Endometrium (tissue), 2 donors: ENCODE data around the gene FAAP20.
"Not testable (repeated sequence)": the region's sequence is repeated elsewhere in the genome, so short reads cannot be mapped to it uniquely, and the experiment has no call there.

ENCODE experiments used
- FAIRE-seq: peaks from 2 replicates; lab custom pipeline; 2012; peaks lifted over from hg19 to GRCh38; lab: Jason Lieb, UNC
- donor health status: control.
- donor health status: control.

The FAAP20 gene

DNA sequence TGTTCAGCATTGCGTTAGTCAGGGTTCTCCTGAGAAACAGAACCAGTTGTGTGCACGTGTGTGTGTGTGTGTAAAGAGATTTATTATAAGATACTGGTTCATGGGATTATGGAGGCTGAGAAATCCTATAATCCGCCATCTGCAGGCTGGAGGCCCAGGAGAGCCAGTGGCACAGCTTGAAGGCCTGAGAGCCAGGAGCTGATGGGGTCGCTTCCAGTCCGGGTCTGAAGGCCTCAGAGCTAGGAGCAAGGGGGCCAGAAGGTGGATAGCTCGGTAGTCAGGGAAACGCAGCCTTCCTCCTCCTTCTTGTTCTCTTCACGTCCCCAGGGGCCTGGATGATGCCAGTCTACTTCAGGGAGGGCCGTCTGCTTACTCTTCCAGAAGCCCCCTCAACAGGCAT lies 37.7 kb downstream of the FAAP20 start:
- FAIRE-seq: no peak

GRCh38 chr1:2155788-2156187 lies 38.8 kb downstream of the FAAP20 start:
- no peak for FAIRE-seq

DNA sequence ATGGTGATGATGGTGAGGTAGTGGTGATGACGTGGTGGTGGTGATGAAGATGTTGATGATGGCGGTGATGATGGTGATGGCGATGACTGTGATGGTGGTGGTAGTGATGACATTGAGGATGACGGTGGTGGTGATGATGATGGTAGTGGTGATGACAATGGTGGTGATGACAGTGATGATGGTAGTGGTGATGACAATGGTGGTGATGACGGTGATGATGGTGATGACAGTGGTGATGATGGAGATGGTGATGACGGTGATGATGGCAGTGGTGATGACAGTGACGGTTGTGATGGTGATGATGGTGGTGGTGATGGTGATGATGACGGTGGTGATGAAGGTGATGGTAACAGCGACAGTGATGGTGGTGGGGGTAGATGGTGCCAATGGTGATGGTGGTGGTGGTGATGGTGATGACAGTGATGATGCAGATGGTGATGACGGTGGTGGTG lies 39.4 kb downstream of the FAAP20 start:
- FAIRE-seq: no peak

DNA sequence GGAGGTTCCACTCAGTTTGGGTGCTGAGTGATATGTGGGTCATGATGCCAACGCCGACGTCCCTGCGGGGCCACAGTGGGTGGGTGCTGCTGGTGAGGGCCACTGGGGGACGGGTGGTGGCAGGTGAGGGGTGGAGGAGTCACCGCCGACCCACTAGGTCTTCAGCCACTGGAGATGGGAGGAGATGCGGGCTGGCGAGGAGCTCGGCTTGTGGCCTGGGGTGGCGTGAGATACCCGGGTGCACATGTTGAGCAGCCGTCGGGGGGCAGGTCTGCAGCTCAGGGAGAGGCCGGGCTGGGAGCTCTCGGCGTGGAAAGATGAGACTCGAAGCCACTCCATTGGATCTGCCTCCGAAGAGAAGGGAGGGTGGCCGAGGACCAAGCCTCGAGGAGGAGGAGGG lies 40.5 kb downstream of the FAAP20 start:
- FAIRE-seq: no peak

DNA sequence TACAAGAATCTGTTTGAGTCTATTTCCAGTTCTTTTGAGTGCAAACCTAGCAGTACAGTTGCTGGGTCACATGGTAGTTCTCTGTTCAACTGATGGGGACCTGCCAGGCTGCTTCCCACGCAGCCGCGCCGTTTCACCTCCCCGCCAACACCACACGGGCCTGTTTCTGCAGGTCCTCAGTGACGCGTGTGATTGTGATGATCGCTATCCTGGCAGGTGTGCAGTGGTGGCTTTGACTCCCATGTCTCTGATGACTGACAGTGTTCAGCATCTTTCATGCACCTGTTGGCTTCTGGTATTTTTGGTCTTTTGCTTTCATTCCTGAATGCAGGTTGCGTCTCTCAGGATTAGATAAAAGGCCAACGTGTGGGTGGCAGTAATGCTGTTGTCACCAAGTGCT lies 41.6 kb downstream of the FAAP20 start:
- no peak for FAIRE-seq

DNA sequence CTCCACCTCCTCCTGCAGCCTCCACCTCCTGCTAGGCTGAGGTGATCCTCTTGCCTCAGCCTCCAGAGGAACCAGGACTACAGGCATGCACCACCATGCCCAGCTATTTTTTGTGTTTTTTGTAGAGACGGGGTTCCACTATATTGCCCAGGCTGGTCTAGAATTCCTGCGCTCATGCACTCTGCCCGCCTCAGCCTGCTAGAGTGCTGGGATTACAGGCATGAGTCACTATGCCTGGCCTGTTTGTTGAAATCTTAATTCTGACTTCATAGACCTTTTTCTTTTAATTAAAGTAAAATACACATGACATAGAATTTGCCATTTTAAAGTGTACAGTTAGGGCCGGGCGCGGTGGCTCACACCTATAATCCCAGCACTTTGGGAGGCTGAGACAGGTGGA lies 42.7 kb downstream of the FAAP20 start:
- no peak for FAIRE-seq

GRCh38 chr1:2151252-2151651 lies 43.3 kb downstream of the FAAP20 start:
- FAIRE-seq: no peak

DNA sequence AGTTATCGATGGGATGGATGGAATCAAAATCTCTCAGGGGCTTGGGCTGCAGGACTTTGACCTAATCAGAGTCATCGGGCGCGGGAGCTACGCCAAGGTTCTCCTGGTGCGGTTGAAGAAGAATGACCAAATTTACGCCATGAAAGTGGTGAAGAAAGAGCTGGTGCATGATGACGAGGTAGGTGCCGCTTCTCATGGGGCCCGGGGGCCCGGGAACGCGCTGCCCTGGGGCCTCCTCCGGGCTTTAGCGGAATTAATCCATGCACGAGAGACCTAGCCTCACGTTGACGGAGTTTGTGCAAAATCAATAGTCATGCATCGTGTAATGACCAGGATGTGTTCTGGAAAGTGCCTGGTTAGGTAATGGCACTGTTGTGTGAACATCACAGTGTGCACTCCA lies 43.8 kb downstream of the FAAP20 start:
- no peak for FAIRE-seq

GRCh38 chr1:2148691-2149090 lies 45.9 kb downstream of the FAAP20 start:
- no peak for FAIRE-seq

DNA sequence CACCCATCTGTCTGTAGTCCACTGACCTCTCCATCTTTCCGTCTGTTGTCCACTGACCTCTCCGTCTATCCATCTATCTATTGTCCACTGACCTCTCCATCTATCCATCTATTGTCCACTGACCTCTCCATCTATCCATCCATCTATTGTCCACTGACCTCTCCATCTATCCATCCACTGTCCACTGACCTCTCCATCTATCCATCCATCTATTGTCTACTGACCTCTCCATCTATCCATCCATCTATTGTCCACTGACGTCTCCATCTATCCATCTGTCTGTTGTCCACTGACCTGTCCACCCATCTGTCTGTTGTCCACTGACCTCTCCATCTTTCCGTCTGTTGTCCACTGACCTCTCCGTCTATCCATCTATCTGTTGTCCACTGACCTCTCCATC lies 46.7 kb downstream of the FAAP20 start:
- not testable (repeated sequence) for FAIRE-seq

GRCh38 chr1:2146836-2147517 lies 47.6 kb downstream of the FAAP20 start:
- no peak for FAIRE-seq

DNA sequence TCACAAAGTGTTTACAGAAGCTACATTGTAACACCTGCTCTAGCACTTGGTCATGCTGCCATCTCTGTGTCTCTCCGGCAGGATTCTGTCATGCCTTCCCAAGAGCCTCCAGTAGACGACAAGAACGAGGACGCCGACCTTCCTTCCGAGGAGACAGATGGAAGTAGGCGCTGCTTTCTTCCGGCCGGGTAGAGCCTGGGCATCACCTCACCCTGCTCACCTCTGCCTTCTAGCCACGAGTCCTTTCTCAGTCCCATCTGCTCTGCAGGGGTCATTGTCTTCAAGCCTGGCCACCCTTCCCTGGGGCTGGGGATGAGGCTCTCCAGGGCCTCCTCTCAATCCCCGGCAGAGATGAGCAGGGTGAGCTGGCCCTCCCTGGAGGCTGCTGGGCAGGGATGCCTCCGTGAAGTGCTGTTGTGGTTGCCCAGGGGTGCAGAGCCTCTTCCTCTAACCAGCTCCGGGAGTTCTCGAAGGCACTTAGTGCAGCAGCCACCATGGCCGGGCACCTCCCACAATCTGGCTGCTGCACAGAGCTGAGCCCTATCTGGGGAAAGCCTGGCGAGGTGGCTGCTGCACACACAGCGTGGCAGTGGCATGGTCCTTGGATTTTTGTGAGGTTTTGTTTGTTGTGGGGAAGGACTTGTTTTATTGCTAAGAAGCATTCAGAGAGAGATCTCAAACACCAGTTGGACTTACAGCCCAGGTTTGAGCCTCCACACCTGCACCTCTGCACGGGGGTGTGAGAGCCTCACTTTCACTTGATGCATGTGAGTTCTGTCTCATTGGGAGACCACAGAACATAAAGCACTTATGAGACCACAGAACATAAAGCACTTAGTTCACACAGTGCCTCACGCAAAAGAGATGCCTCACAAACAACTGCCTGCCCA lies 48.4 kb downstream of the FAAP20 start:
- FAIRE-seq: no peak

DNA sequence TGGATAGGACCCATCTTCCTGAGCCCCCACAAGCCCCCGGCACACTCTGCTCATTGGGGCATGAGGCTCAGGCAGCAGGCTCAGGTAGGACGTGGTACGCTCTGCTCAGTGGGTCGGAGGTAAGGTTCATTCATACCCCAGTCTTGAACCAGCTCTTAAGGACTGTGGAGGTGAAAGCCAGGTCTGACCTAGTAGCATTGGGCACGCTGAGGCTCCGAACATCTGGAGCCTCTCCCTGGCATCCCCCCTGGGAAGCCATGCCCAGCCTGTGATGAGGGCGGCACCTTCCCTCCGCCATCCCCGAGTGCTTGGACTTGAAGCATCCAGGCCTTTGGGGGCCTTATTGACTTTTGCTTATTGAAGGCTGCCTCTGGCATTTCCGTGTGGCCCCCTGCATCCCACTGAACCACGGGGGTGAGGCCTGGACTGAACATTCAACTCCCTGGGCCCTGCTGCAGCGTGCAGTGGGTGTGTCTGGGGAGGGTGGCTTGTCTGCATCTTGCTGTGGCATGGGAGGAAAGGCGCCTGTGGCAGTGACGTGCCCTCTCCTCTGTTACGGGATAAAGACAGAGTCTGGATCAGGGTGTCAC lies 50.0 kb downstream of the FAAP20 start:
- no peak for FAIRE-seq

GRCh38 chr1:2143814-2144500 lies 50.6 kb downstream of the FAAP20 start:
- FAIRE-seq: no peak

DNA sequence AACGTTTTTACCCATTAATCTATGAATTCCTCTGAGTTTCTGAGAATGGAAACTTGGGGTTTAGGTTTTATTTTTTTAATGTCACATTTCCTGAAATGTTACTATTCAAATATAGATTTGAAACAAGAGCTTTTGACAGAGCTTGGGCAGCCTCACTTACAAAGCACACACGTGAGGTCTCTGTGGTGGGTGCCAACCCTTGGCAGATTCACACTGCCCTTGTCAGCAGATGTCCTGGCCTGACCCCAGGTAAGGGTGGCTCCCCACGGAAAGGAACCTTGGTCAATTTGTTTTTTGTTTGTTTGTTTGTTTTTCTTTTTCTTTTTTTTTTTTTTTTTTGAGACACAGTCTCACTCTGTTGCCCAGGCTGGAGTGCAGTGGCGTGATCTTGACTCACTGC lies 53.5 kb downstream of the FAAP20 start:
- FAIRE-seq: no peak
